Karpas-422 (cell line): ENCODE results near the gene KCNIP2. TPM values are rescaled to one million over a fixed set of nuclear protein-coding genes. Genes with fewer than 3 reads are reported as not detected.

Experiments used
- DNase-seq: peaks from one replicate; pipeline ENCODE4 v3.0.0-alpha.2; 2015
- H2AFZ ChIP-seq: fragments of 200-600 bp; sonication (generic); 2 replicates; pipeline ENCODE4 v1.6.1; 2014; ENCODE audit warnings: antibody characterized with exemption, low read length, mixed read lengths
- H3K27ac ChIP-seq: fragments of 200-600 bp; sonication (generic); 2 replicates; pipeline ENCODE4 v1.5.1; 2014; ENCODE audit warnings: mild to moderate bottlenecking, low read length, moderate library complexity
- H3K27me3 ChIP-seq: fragments of 200-600 bp; sonication (generic); 2 replicates; pipeline ENCODE4 v1.6.1; 2014; ENCODE audit warnings: low read length, mixed read lengths
- H3K36me3 ChIP-seq: fragments of 200-600 bp; sonication (generic); 2 replicates; pipeline ENCODE4 v1.6.1; 2014; ENCODE audit warnings: low read length, mixed read lengths; ENCODE audit not compliant: insufficient read depth
- H3K4me1 ChIP-seq: fragments of 200-600 bp; sonication (generic); 2 replicates; pipeline ENCODE4 v1.6.1; 2014; ENCODE audit warnings: mild to moderate bottlenecking, low read length, mixed read lengths
- H3K4me2 ChIP-seq: fragments of 200-600 bp; sonication (generic); 2 replicates; pipeline ENCODE4 v1.6.1; 2014; ENCODE audit warnings: low read length, low read depth, mild to moderate bottlenecking; ENCODE audit not compliant: poor library complexity, severe bottlenecking
- H3K4me3 ChIP-seq: fragments of 200-600 bp; sonication (generic); 2 replicates; pipeline ENCODE4 v1.5.1; 2014; ENCODE audit warnings: mild to moderate bottlenecking, antibody characterized with exemption, low read length, mixed read lengths
- H3K79me2 ChIP-seq: fragments of 200-600 bp; sonication (generic); 2 replicates; pipeline ENCODE4 v1.6.1; 2014; ENCODE audit warnings: mild to moderate bottlenecking, low read length, mixed read lengths
- H3K9ac ChIP-seq: fragments of 200-600 bp; sonication (generic); 2 replicates; pipeline ENCODE4 v1.6.0; 2014; ENCODE audit warnings: low read length
- H3K9me2 ChIP-seq: fragments of 200-600 bp; sonication (generic), shearing (Covaris generic); replicated peaks from 2 replicates; pipeline ENCODE4 v1.6.0; 2014; ENCODE audit warnings: mild to moderate bottlenecking, low read length, moderate library complexity; ENCODE audit not compliant: insufficient read depth
- H3K9me3 ChIP-seq: fragments of 300-700, 200-600 bp; sonication (generic); 2 replicates; pipeline ENCODE4 v1.6.1; 2014; ENCODE audit warnings: low read length, mixed read lengths
- H4K20me1 ChIP-seq: fragments of 200-600 bp; sonication (generic); 2 replicates; pipeline ENCODE4 v1.6.1; 2014; ENCODE audit warnings: mild to moderate bottlenecking, antibody characterized with exemption, low read length, low read depth; ENCODE audit not compliant: insufficient read depth
- total RNA-seq: library from RNA; depleted of rRNA; stranded (reverse); fragments of >200 nt; shearing (Covaris generic); gene quantifications from 2 replicates; pipeline ENCODE4 v1.2.3, GENCODE V29; 2014; ENCODE audit warnings: low replicate concordance; rRNA removed

The KCNIP2 gene
- 0.61 and 2.4 TPM in 2 replicates for total RNA-seq

DNA sequence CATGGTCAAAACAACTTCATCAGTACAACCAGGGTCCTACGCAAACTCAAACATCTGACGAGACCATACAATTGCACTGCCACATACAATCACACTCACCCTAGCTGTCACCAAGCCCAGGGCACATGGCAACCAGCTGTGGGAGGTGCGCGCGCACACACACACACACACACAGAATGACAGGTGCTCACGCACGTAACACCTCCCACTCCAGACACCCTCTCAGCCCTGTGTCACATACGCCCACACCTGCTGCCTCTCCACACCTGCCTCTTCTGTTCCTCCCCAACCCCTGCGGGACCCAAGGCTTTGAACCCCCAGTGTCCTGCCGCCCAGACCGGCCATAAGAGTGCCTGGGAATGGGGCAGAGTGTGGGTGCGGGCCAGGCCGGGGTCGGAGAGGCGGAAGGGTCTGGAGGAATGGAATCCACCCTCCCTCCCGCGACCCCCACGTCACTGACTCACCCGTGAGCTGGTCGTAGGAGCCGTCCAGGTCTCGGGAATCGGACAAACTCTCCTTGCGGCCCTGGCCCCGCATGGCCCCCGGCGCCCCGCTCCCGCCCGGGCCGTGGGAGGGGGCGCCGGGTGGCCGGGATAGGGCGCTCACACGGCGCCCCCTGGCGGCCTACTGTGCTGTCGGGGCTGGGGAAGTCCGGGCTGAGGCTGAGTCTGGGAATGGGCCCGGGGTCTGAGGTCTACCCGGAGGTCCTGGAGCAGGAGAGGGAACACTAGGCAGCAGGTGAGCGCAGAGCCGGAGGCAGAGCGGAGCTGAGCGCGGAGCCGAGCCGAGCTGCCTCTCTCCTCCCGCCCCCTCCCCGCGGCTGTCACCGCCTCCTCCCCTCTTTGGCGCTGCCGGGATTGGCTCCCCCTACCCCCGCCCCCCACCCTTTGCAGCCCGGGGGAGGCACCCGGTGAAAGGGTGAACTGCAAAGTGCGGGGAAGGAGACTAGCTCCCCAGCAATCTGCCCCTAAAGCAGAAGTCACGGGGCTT is at the start of gene KCNIP2:
TSS of gene KCNIP2 (minus strand) at position 769 of the 990 bp plus-strand sequence. CDS start at position 537, 232 bp downstream.
- H3K27me3 ChIP-seq: no peaks in the 10 kb centered on the region
- no peaks in the 10 kb centered on the region for H3K79me2 ChIP-seq
- H3K36me3 ChIP-seq: no peaks in the 10 kb centered on the region
- no peak within 1 kb of the TSS for H2AFZ ChIP-seq
- H4K20me1 ChIP-seq: peaks cover 7% of the 10 kb centered on the region; the same call in 1 of the 2 replicates
- no peaks in the 10 kb centered on the region for H3K9me3 ChIP-seq
- peak within 1 kb of the TSS; percentile 59 for H3K4me3 ChIP-seq
- peak within 1 kb of the TSS; percentile 50 for H3K9ac ChIP-seq
- peak; percentile 72 for DNase-seq
- H3K4me1 ChIP-seq: peaks cover 32% of the 10 kb centered on the region
- H3K27ac ChIP-seq: no peak within 1 kb of the TSS
- peak within 1 kb of the TSS; percentile 60 for H3K4me2 ChIP-seq
- no peaks in the 10 kb centered on the region for H3K9me2 ChIP-seq

DNA sequence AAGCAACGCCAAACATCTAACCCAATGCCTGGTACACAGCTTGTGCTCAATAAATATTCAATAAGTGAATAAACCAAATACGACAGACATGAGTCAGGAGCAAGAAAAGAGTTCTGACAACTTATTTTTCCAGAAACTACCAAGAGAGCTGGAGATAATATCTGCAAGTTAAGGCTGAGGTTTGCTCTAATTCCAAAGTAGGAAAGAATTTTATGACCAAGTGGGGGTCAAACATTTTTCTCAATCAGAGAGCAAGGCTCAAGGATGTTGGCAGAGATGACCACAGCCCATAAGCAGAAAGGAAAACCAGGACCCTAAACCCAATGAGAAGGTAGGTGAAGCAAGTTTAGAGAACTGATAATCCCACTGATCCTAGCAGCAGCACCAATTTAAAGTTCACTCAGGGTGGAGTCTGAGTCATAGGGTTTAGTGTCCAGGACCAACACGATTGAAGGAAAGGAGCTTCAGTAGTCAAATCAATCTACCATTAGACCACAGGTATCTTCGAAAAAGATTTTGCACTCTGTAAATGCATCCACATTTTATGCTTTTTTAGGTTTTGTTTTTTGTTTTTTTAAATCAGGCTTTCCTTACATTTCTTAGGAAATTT is 49.3 kb upstream of the KCNIP2 start:
- H3K27ac ChIP-seq: no peak overlapping the region
- no peak overlapping the region for H2AFZ ChIP-seq
- no peaks in the 10 kb centered on the region for H3K27me3 ChIP-seq
- H3K36me3 ChIP-seq: no peaks in the 10 kb centered on the region
- no peaks in the 10 kb centered on the region for H4K20me1 ChIP-seq
- H3K79me2 ChIP-seq: no peaks in the 10 kb centered on the region
- no peak overlapping the region for H3K4me2 ChIP-seq
- no peak for DNase-seq
- H3K9ac ChIP-seq: no peak overlapping the region
- H3K4me1 ChIP-seq: peaks cover 16% of the 10 kb centered on the region
- H3K9me3 ChIP-seq: no peaks in the 10 kb centered on the region
- no peak overlapping the region for H3K4me3 ChIP-seq
- no peaks in the 10 kb centered on the region for H3K9me2 ChIP-seq

DNA sequence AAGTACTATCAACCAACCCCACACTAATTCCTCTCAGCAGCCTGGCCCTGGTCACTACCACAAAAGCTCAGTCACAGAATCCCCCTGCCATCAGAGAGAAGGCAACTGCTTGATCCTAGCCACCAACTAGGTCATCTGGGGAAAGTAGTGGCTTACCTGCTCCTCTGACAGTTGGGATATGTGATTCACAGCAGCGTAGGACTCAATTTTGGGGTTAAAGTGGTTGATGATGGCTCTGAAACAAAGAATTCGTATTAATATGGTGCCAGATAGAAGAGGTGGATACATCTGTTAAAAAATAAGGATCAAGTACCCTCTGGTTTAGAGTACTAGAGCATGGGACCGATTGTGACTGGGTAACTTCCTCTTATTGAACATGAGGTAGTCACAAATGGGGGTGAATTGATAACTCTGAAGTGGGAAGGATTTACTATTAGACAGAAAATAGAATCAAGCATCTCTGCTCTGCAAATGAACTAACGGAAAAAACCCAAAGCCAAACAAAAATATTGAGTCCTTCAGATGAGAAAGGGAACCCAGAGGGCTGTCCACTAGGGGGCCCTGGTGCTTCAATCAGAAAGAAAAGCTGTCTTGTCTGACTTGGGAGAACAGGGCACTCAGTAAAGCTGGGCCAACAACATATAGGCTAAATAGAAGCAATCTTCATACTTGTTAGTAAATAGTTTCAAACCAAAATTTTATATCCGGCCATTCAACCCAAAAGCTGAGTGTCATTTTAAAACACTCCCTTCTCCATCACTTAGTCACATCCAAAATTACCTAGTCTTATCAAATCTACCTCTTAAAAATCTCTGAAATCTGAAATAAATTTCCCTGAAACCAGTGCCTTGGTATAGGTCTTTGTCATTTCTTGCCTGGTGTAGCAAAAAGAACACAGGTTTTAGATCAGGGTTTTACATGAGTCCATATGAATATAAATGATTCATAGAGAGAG is 45.9 kb upstream of the KCNIP2 start:
- H3K27me3 ChIP-seq: no peaks in the 10 kb centered on the region
- no peak overlapping the region for H3K27ac ChIP-seq
- no peak overlapping the region for H3K9ac ChIP-seq
- peaks cover 20% of the 10 kb centered on the region for H3K4me1 ChIP-seq
- H3K79me2 ChIP-seq: no peaks in the 10 kb centered on the region
- H3K36me3 ChIP-seq: no peaks in the 10 kb centered on the region
- peak; percentile 86 for DNase-seq
- no peak overlapping the region for H3K4me2 ChIP-seq
- no peaks in the 10 kb centered on the region for H3K9me2 ChIP-seq
- H2AFZ ChIP-seq: no peak overlapping the region
- H4K20me1 ChIP-seq: no peaks in the 10 kb centered on the region
- H3K4me3 ChIP-seq: no peak overlapping the region
- no peaks in the 10 kb centered on the region for H3K9me3 ChIP-seq

DNA sequence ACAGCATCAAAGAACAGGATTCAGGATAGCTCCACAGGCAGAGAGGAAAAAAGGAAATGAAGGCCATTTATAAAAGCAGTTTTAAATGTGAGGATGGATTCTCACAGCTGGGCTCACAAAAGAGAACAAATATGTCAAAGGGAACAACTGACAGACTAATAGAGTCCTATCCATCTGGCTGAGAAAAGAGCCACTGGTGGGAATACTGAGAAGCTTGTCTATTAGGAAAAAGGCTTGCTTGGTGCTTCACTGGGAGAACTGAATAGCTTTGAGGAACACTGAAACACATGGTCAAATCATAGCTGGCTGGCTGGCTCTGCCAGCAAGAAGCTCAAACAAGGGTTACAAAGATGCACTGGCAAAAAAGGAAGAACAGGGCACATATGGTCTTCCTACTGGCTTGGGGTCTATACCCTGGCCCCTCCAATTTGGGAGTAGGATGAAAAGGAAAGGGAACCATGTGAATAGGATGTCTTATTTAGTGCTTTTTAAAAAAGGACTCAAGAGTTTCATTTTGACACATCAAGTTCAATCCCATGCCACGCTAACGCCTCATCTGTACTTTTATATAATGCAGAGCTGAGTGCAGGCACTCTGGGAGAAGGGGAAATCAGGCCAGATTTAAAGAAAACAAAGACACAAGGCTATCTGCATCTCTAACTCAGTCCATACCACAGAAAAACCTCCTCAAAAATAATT is 44.8 kb upstream of the KCNIP2 start:
- Histone ChIP-seq H3K27ac (no peak overlapping the region), H4K20me1 (no peaks in the 10 kb centered on the region), H2AFZ (no peak overlapping the region), H3K4me1 (peaks cover 20% of the 10 kb centered on the region), H3K9me3 (no peaks in the 10 kb centered on the region), H3K9ac (no peak overlapping the region), H3K4me2 (no peak overlapping the region), H3K27me3 (no peaks in the 10 kb centered on the region), H3K9me2 (no peaks in the 10 kb centered on the region), H3K4me3 (no peak overlapping the region), H3K36me3 (no peaks in the 10 kb centered on the region), H3K79me2 (no peaks in the 10 kb centered on the region)
- no peak for DNase-seq

DNA sequence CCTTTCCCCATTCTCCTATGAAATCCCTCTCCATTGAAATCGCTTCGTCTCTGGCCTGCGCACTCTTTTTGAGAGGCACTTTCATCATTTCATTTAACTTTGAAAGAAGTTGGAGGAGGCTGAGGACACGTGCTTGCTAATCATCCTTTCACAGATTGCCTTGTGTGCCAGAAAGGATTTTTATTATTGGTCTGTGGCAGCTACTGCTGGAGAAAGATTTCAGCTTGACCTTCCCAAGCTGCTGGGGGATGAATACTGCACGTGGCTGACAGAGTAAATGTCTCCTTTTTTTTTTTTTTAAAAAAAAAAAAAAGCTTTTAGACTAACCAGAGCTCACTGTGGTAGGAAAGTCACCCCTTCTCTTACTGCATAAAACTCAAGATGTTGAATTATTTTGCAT is 44.2 kb upstream of the KCNIP2 start:
- H3K9me2 ChIP-seq: no peaks in the 10 kb centered on the region
- H3K27ac ChIP-seq: no peak overlapping the region
- H3K36me3 ChIP-seq: no peaks in the 10 kb centered on the region
- no peak overlapping the region for H2AFZ ChIP-seq
- H3K4me1 ChIP-seq: peaks cover 20% of the 10 kb centered on the region
- no peaks in the 10 kb centered on the region for H3K9me3 ChIP-seq
- no peak overlapping the region for H3K4me2 ChIP-seq
- DNase-seq: no peak
- H4K20me1 ChIP-seq: no peaks in the 10 kb centered on the region
- no peak overlapping the region for H3K9ac ChIP-seq
- H3K27me3 ChIP-seq: no peaks in the 10 kb centered on the region
- H3K4me3 ChIP-seq: no peak overlapping the region
- H3K79me2 ChIP-seq: no peaks in the 10 kb centered on the region

DNA sequence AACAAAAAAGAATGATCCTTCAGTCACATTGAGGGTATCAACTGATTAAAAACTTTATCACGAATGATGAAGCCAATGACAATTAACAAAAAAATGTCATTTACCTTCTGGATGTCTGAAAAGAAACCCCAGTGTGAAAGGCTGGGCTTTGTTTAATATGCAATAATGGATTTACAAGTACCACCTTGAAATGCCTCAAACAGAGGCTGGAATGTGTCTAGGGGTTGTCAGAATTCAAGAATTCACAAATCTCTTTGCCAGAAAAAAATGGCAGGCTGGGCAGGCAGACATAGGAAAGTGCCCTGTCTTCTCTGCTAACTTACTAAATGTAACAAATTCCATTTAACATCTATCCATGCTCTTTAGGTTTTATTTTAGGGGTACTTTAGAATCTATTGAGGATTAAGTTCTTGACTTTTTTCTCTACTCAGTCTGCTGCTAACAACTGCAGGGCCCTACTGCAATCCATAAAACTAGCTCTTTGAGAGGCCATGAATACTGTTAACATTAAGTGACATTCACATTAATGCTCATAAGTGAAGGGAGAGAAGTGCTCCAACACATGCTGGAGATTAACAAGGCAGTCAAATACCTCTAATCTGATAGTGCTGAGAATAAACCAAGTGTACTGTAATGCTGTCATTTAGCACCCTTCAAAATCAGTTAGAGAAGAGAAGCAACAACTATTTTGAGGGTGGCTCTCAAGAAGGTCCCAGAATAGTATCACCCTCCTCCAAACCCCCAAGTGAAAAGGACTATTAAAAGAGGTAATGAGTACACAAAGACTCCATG is 43.1 kb upstream of the KCNIP2 start:
- no peaks in the 10 kb centered on the region for H3K9me2 ChIP-seq
- no peaks in the 10 kb centered on the region for H4K20me1 ChIP-seq
- H3K4me1 ChIP-seq: peaks cover 23% of the 10 kb centered on the region
- no peak overlapping the region for H3K4me3 ChIP-seq
- H3K9ac ChIP-seq: no peak overlapping the region
- H3K4me2 ChIP-seq: no peak overlapping the region
- H2AFZ ChIP-seq: no peak overlapping the region
- H3K27ac ChIP-seq: no peak overlapping the region
- DNase-seq: no peak
- no peaks in the 10 kb centered on the region for H3K27me3 ChIP-seq
- no peaks in the 10 kb centered on the region for H3K79me2 ChIP-seq
- H3K9me3 ChIP-seq: no peaks in the 10 kb centered on the region
- H3K36me3 ChIP-seq: no peaks in the 10 kb centered on the region
